Omental fat pad (tissue), 4 donors: Measurements from ENCODE around the gene MIA3. TPM values are rescaled to one million over a fixed set of nuclear protein-coding genes. Genes with fewer than 3 reads are reported as not detected.
"Not testable (repeated sequence)": the region's sequence is repeated elsewhere in the genome, so short reads cannot be mapped to it uniquely, and the experiment has no call there.

ENCODE experiments used
- ATAC-seq: fragments of 150-250 bp; one replicate; pipeline ENCODE4 v1.9.1; 2016; ENCODE audit warnings: mild to moderate bottlenecking, moderate library complexity; ENCODE audit not compliant: low FRiP score
- DNase-seq: peaks from one replicate; pipeline ENCODE4 v3.0.0-alpha.2; 2019; ENCODE audit warnings: low spot score
- CTCF ChIP-seq, 3 donors: fragments of 450-650 bp; IDR thresholded peaks; one replicate each; pipeline ENCODE4 v1.5.1; 2016 to 2017; ENCODE audit warnings: antibody characterized with exemption in 3 of 3, mild to moderate bottlenecking in 3 of 3, moderate library complexity in 2 of 3
- total RNA-seq, 4 donors: library from RNA; depleted of rRNA; stranded (reverse); fragments of >200 nt; gene quantifications; one replicate each; pipeline ENCODE4 v1.1.0, GENCODE V29; 2016

The MIA3 gene
- total RNA-seq, 4 donors from 2014 or later: 33.3 to 98.2 (median 52.4) TPM

DNA sequence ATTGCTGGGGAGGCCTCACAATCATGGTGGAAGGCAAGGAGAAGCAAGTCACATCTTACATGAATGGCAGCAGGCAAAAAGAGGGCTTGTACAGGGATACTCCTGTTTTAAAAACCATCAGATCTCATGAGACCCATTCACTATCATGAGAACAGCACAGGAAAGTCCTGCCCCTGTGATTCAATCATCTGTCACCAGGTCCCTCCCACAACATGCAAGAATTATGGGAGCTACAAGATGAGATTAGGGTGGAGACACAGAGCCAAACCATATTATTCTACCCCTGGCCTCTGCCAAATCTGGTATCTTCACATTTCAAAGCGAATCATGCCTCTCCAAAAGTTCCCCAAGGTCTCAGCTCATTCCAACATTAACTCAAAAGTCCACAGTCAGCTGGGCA is 11.1 kb upstream of the MIA3 start:
- TF ChIP-seq CTCF (IDR thresholded peaks at IDR 0.05): no peak
- ATAC-seq (no peak), DNase-seq (no peak)

- not testable (repeated sequence) for DNase-seq, ATAC-seq
These were observed 8.8 kb upstream of the MIA3 start for GRCh38 chr1:222609111-222609510.

- ATAC-seq: no peak
- DNase-seq: no peak
- TF ChIP-seq CTCF (IDR thresholded peaks at IDR 0.05): no peak
These were observed 7.2 kb upstream of the MIA3 start for GRCh38 chr1:222610728-222611127.

DNA sequence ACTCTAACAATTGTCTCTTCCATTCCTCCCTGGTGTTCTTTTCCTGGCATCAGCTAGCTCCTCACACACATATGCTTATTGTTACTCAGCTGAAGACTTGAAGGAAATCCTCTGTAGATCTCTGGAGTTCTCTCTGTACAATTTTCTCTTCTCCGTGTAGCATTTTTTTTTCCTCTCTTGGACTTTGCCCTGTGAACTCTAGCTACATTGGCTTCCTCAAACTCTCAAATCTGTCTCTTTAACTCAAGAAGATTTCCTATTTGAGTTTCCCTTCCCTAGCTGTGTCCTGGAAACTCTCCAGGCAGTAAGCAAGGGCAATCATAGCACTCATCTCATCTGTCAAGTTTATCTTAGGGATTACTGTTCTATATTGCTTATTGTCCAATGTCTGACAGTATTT is 4.3 kb upstream of the MIA3 start:
- ATAC-seq: no peak
- no peak for DNase-seq
- TF ChIP-seq CTCF (IDR thresholded peaks at IDR 0.05): no peak

- ATAC-seq (no peak), DNase-seq (no peak)
- TF ChIP-seq CTCF (IDR thresholded peaks at IDR 0.05): no peak
These were observed 1.4 kb upstream of the MIA3 start for GRCh38 chr1:222616525-222616924.

GRCh38 chr1:222617367-222617951 is 438 bp upstream of the MIA3 start:
- DNase-seq (peak; percentile 69), ATAC-seq (peak; percentile 98)
- TF ChIP-seq CTCF (IDR thresholded peaks at IDR 0.05): no peak

- no peak for TF ChIP-seq CTCF (IDR thresholded peaks at IDR 0.05)
- ATAC-seq (no peak), DNase-seq (no peak)
These were observed 1.1 kb downstream of the MIA3 start for GRCh38 chr1:222618880-222619596.
